Esophagus muscularis mucosa (tissue), 4 donors: Measurements from ENCODE around the gene GPR160. TPM values are rescaled to one million over a fixed set of nuclear protein-coding genes. Genes with fewer than 3 reads are reported as not detected.
A peak's percentile ranks its signal among the peaks of the same experiment; 100 is the strongest.

Experiments used
- DNase-seq: peaks from one replicate; pipeline ENCODE4 v3.0.0-alpha.2; 2017; ENCODE audit errors: extremely low spot score
- H3K27ac ChIP-seq, 4 donors: fragments of 200-600 bp; sonication (generic); replicated peaks in 1 of 4; 1 replicate in 3 of 4; 2 replicates in 1 of 4; pipeline ENCODE4 v1.5.1; 2016 to 2019; ENCODE audit warnings: mild to moderate bottlenecking in 1 of 4
- H3K27me3 ChIP-seq, 4 donors: fragments of 200-600 bp; sonication (generic); one replicate each; pipeline versions ENCODE4 v1.5.1 to v1.6.0; 2016 to 2019
- H3K36me3 ChIP-seq, 4 donors: fragments of 200-600 bp; sonication (generic); one replicate each; pipeline ENCODE4 v1.5.1; 2016 to 2019
- H3K4me1 ChIP-seq, 4 donors: fragments of 200-600 bp; sonication (generic); one replicate each; pipeline ENCODE4 v1.5.1; 2016 to 2019
- H3K4me3 ChIP-seq, 4 donors: fragments of 200-600 bp; sonication (generic); 1 replicate in 2 of 4; 2 replicates in 2 of 4; pipeline ENCODE4 v1.5.1; 2016 to 2019; ENCODE audit warnings: mild to moderate bottlenecking in 4 of 4, moderate library complexity in 1 of 4
- H3K9me3 ChIP-seq, 4 donors: fragments of 200-600 bp; sonication (generic); 1 replicate in 3 of 4; 2 replicates in 1 of 4; pipeline ENCODE4 v1.5.1; 2016 to 2019
- EP300 ChIP-seq: sonication (generic); formaldehyde crosslinking; IDR thresholded peaks from one replicate; pipeline ENCODE4 v1.6.1; 2017; ENCODE audit warnings: antibody characterized with exemption
- POLR2A ChIP-seq: fragments of 450-650 bp; IDR thresholded peaks from one replicate; pipeline ENCODE4 v1.6.1; 2017; ENCODE audit warnings: antibody characterized with exemption, moderate library complexity, mild to moderate bottlenecking, low read depth
- POLR2AphosphoS5 ChIP-seq, 2 donors: sonication (generic); formaldehyde crosslinking; IDR thresholded peaks; one replicate each; pipeline ENCODE4 v1.6.1; 2017; ENCODE audit warnings: antibody characterized with exemption in 2 of 2
- WGBS: methylation state at CpG from one replicate; pipeline ENCODE4 v1.1.5; 2018; 5-methylcytosine and 5-hydroxymethylcytosine counted together
- intact Hi-C: fragments of 100-400 bp; cut with DNase I; formaldehyde crosslinking; loops from one replicate; pipeline ENCODE4 v1.15.1; 2023
- total RNA-seq, 4 donors: library from RNA; depleted of rRNA; stranded (reverse); fragments of >200 nt; gene quantifications; one replicate each; pipeline versions ENCODE4 v1.1.0 to v1.2.1, GENCODE V29; 2016
- TF ChIP-seq, protein P1 (sequence below), 3 experiments: fragments of 200-600 bp in 2 of 3; fragments of 450-650 bp in 1 of 3; sonication (generic) in 2 of 3; IDR thresholded peaks; one replicate each; pipeline ENCODE4 v1.5.1; 2017 to 2019; ENCODE audit warnings: antibody characterized with exemption in 3 of 3, mild to moderate bottlenecking in 2 of 3, moderate library complexity in 1 of 3

GPR160 gene
- total RNA-seq, 4 donors from 2014 or later, result 1.2 to 2.9 (median 2.2) TPM

DNA sequence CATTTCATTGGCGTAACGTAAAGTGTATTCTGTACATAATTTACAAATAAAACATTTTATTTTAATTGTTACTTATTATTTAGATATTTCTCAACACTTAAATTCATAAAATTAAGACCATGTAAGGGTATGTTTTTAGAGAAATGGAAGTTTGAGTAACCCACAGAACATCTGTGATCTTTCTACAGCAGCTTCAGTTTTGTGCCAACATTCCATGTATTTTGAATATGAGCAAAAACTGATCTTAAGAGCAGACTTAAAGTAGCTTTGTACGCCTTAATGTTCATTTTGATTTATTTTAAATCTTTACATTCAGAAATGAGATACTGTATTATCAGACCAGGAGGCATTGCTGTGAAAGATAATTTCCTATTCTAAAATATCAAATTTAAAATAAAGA, 44.0 kb upstream of the GPR160 start:
- intact Hi-C loops, result no loop called here
- Histone ChIP-seq H3K27ac (no peak overlapping the region), H3K4me1 (peaks cover 0 to 10% (median 0%) of the 10 kb centered on the region in 4 donors), H3K36me3 (peaks cover 4 to 68% (median 38%) of the 10 kb centered on the region in 4 donors), H3K27me3 (no peaks in the 10 kb centered on the region), H3K4me3 (no peak overlapping the region), H3K9me3 (no peaks in the 10 kb centered on the region)
- 79% methylated on average over 3 of the region's 3 CpGs for WGBS
- TF ChIP-seq EP300, result no peak
- no peak for TF ChIP-seq POLR2AphosphoS5 (IDR thresholded peaks at IDR 0.05)
- TF ChIP-seq POLR2A, result no peak
- DNase-seq, result no peak

DNA sequence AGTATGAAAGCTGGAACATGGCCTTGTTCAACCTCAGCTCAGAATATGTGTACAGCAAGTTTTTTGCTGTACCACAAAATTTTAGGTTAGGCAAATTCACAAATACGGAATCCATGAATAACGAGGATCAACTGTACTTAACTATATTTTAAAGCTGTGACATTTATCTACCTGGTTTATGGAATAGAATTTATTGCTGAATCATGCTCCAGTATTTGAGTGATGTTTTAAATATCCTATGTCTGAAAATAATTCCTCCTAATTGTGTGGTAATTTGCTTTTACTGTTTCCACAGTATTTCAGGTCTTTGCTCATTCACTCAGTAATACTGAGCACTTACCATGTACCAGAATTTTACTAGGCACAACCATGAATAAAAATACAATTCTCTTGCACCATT, 41.7 kb upstream of the GPR160 start:
- Histone ChIP-seq H3K9me3 (no peaks in the 10 kb centered on the region), H3K4me1 (peaks cover 0 to 10% (median 0%) of the 10 kb centered on the region in 4 donors), H3K36me3 (peaks cover 0 to 46% (median 29%) of the 10 kb centered on the region in 4 donors), H3K27ac (no peak overlapping the region), H3K27me3 (no peaks in the 10 kb centered on the region), H3K4me3 (no peak overlapping the region)
- DNase-seq, result no peak
- intact Hi-C loops, result no loop called here
- 97% methylated on average over 2 of the region's 2 CpGs for WGBS
- TF ChIP-seq POLR2A, result no peak

DNA sequence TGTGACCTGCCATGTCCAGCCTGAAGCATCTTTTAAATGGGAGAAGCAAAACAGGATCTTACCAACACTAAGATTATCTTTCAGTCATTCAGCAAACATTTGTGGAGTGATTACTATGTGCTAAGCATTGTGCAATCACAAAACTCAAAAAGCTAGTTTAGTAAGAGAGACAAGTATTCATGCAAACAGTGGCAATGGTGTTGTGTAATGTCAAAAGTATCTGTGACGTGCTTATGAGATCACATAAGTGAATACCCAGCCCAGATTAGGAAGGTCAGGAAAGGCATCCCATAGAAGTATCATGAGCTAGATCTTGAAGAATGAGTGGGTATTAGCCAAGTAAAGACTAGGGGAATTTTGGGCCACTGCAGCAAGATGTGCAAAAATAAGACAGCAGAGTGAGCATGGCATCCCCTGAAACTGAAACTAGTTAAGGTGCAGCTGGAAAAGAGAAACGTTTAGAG, 39.1 kb upstream of the GPR160 start:
- Histone ChIP-seq H3K9me3 (no peaks in the 10 kb centered on the region), H3K27me3 (no peaks in the 10 kb centered on the region), H3K4me1 (peaks cover 0 to 9% (median 0%) of the 10 kb centered on the region in 4 donors), H3K4me3 (no peak overlapping the region), H3K36me3 (peaks cover 0 to 22% (median 13%) of the 10 kb centered on the region in 4 donors), H3K27ac (no peak overlapping the region)
- TF ChIP-seq EP300, result no peak
- DNase-seq, result no peak
- 58% methylated on average over 2 of the region's 2 CpGs for WGBS
- intact Hi-C loops, result no loop called here

DNA sequence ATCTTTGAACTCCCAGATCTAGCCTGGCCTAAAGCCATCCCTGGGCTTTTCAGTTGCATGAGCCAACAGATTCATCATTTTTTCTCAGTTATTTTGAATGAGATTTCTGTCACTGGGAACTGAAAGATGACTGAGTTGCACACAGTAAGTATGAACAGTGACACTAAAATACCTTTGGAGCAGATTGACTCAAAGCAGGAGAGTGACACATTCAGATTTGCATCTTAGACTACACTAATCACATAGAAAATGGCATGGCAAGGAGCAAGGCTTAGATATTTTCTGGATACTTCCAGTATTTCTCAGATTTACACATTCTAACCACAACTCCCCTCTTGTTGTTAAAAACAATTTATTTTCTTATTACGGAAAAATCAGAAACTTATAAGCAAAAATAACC, 38.4 kb upstream of the GPR160 start:
- Histone ChIP-seq H3K4me3 (no peak overlapping the region), H3K27ac (no peak overlapping the region), H3K9me3 (no peaks in the 10 kb centered on the region), H3K4me1 (peaks cover 0 to 10% (median 0%) of the 10 kb centered on the region in 4 donors), H3K27me3 (no peaks in the 10 kb centered on the region), H3K36me3 (peaks cover 0 to 16% (median 10%) of the 10 kb centered on the region in 4 donors)
- 100% methylated on average over 1 of the region's 1 CpG for WGBS
- TF ChIP-seq, protein P1, sequence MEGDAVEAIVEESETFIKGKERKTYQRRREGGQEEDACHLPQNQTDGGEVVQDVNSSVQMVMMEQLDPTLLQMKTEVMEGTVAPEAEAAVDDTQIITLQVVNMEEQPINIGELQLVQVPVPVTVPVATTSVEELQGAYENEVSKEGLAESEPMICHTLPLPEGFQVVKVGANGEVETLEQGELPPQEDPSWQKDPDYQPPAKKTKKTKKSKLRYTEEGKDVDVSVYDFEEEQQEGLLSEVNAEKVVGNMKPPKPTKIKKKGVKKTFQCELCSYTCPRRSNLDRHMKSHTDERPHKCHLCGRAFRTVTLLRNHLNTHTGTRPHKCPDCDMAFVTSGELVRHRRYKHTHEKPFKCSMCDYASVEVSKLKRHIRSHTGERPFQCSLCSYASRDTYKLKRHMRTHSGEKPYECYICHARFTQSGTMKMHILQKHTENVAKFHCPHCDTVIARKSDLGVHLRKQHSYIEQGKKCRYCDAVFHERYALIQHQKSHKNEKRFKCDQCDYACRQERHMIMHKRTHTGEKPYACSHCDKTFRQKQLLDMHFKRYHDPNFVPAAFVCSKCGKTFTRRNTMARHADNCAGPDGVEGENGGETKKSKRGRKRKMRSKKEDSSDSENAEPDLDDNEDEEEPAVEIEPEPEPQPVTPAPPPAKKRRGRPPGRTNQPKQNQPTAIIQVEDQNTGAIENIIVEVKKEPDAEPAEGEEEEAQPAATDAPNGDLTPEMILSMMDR (IDR thresholded peaks at IDR 0.05), result no peak
- TF ChIP-seq EP300 (no peak), POLR2A (no peak), POLR2AphosphoS5 (IDR thresholded peaks at IDR 0.05) (no peak)
- intact Hi-C loops, result no loop called here
- DNase-seq, result no peak

DNA sequence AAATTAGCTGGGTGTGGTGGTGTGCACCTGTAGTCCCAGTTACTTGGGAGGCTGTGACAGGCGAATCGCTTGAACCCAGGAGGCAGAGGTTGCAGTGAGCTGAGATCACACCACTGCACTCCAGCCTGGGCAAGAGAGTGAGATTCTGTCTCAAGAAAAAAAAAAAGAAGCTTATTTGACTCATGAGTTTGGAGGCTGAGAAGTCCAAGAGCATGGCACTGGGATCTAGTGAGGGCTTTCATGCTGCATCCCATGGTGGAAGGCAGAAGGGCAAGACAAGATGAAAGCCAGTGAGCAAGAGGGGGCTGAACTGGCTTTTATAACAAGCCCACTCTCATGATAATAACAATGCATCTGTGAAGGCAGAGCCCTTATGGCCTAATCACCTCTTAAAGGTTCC, 37.7 kb upstream of the GPR160 start:
- Histone ChIP-seq H3K36me3 (peaks cover 0 to 16% (median 9%) of the 10 kb centered on the region in 4 donors), H3K27me3 (no peaks in the 10 kb centered on the region), H3K4me3 (no peak overlapping the region), H3K9me3 (no peaks in the 10 kb centered on the region), H3K4me1 (peaks cover 0 to 10% (median 0%) of the 10 kb centered on the region in 4 donors), H3K27ac (no peak overlapping the region)
- no peak for DNase-seq
- intact Hi-C loops, result no loop called here
- 100% methylated on average over 2 of the region's 2 CpGs for WGBS
- no peak for TF ChIP-seq POLR2AphosphoS5 (IDR thresholded peaks at IDR 0.05)
- no peak for TF ChIP-seq POLR2A
- no peak for TF ChIP-seq EP300
- TF ChIP-seq, protein P1 (IDR thresholded peaks at IDR 0.05), result no peak

DNA sequence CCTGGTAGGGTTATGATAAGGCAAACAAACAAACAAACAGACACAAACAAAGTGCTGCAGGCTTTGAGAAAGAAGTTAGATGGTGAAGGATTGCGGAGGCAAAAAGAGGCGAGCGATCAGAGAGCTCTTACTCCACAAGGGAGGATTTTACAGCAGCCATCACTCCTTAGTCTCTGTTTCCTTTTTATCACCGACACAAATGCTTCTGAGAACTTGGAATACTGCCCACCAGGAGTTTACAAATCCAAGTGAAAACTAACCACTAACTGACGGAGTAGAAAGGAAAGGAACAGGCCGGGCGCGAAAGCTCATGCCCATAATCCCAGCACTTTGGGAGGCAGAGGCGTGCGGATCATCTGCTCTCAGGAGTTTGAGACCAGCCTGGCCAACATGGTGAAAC, 35.6 kb upstream of the GPR160 start:
- no peak for TF ChIP-seq EP300
- TF ChIP-seq POLR2A, result no peak
- TF ChIP-seq, protein P1 (IDR thresholded peaks at IDR 0.05), result no peak
- no peak for TF ChIP-seq POLR2AphosphoS5 (IDR thresholded peaks at IDR 0.05)
- intact Hi-C loops, result no loop called here
- no peak for DNase-seq
- Histone ChIP-seq H3K4me1 (peaks cover 0 to 10% (median 0%) of the 10 kb centered on the region in 4 donors), H3K36me3 (no peaks in the 10 kb centered on the region), H3K4me3 (peak overlapping the region in 3 of 4 donors; percentile 5 to 19 (median 18)), H3K9me3 (no peaks in the 10 kb centered on the region), H3K27me3 (no peaks in the 10 kb centered on the region), H3K27ac (no peak overlapping the region)
- 75% methylated on average over 10 of the region's 10 CpGs for WGBS
